M059J (cell line): ENCODE data around the gene LONRF3. TPM values are rescaled to one million over a fixed set of nuclear protein-coding genes. Genes with fewer than 3 reads are reported as not detected.
A peak's percentile ranks its signal among the peaks of the same experiment; 100 is the strongest.

Experiments
- DNase-seq: peaks from one replicate; pipeline ENCODE4 v3.0.0-alpha.2; 2012; ENCODE audit warnings: low read depth
- total RNA-seq: library from RNA; depleted of rRNA; stranded (reverse); fragments of >200 nt; shearing (Covaris generic); gene quantifications from 2 replicates; pipeline ENCODE4 v1.2.3, GENCODE V29; 2014; rRNA removed

LONRF3 gene
- 5.6 and 8.7 TPM in 2 replicates for total RNA-seq

DNA sequence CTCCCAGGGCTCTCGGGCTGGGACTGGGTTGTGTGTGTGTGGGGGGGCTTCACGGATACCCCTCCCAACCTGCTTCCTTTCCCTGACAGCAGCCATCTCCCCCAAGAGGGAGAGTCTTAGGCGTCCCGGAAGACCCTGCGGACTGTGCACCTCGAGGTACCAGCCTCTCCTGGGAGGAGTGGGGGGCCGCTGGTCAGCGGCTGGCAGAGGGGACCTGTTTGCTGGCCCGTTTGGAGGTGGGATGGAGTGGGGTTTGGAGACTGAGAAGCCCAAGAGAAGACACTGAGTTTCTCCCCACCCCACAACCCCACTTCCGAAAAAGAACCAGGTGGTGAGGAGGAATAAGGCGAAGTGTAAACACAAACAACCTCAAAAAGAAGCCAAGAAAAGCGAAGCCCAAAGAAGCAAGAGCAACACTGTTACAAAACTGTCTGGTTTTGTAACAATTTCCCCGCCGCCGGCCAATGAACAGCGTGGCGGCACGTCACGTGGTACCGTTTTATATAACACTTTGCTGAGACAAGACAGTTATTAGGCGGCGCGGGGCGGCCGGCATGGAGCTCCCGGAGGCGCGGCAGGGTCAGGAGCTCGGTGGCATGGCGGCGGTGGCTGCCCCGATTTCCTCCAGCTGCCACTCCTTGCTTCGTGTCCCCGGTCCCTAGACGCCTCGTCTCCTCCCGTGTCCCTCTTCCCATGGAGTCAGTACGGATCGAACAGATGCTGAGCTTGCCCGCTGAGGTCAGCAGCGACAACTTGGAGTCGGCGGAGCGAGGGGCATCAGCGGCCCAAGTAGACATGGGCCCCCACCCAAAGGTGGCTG, at the start of gene LONRF3:
TSS of gene LONRF3 (plus strand) at position 531 of the 820 bp plus-strand sequence. CDS start at position 694, 163 bp downstream.
- peak; percentile 81 for DNase-seq

DNA sequence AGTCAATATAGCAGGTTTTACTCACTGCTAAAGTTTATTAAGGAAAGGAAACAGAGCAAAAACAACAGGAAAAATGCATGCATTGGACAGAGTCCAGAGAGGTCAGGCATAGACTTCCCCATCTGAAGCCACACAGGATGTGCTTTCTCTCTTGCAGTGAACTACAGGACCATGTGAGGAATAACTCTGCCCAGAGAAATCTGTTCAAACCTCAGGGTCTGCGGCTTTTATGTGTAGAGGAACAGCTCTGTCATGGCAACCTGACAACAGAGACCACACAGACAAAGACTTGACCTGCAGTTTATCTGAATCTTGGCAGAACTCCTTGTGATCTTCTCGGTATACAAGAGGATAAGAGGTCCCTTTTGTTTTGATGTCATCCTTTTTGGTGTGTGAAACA, 46.3 kb upstream of the LONRF3 start:
- DNase-seq, result peak; percentile 58

GRCh38 chrX:118935352-118935751, 39.1 kb upstream of the LONRF3 start:
- no peak for DNase-seq

DNA sequence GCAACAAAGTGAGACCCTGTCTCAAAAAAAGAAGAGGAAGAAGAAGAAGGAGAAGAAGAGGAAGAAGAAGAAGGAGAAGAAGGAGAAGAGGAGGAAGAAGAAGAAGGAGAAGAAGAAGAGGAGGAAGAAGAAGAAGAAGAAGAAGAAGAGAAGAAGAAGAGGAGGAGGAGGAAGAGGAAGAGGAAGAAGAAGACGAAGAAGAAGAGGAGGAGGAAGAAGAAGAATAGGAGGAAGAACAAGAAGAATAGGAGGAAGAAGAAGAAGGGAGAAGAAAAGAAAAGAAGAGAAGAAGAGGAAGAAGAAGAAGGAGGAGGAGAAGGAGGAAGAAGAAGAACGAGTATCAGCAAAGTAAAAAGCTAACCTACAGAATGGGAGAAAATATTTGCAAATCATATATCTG, 33.3 kb upstream of the LONRF3 start:
- no peak for DNase-seq

DNA sequence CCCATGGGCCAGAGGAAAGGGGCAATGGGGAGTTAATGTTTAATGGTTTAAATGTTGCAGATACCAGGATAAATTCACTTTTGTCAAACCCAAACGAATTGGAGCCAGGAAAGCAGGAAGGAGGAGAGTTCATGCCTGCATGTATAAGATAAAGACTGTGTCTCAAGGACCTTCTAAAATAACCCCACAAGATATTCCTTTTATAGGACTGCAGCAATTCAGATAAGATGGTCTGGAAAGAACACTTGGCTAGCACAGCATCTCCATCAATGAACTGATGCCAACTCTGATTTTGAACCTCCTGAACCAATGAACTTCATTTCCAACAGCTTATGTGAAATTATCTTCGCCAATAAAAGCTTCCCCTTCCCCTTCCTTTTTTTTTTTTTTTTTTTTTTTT, 31.3 kb upstream of the LONRF3 start:
- no peak for DNase-seq

- no peak for DNase-seq
Observed at GRCh38 chrX:118945921-118946320, 28.5 kb upstream of the LONRF3 start.

- DNase-seq, result no peak
Observed at GRCh38 chrX:118948270-118948669, 26.1 kb upstream of the LONRF3 start.

DNA sequence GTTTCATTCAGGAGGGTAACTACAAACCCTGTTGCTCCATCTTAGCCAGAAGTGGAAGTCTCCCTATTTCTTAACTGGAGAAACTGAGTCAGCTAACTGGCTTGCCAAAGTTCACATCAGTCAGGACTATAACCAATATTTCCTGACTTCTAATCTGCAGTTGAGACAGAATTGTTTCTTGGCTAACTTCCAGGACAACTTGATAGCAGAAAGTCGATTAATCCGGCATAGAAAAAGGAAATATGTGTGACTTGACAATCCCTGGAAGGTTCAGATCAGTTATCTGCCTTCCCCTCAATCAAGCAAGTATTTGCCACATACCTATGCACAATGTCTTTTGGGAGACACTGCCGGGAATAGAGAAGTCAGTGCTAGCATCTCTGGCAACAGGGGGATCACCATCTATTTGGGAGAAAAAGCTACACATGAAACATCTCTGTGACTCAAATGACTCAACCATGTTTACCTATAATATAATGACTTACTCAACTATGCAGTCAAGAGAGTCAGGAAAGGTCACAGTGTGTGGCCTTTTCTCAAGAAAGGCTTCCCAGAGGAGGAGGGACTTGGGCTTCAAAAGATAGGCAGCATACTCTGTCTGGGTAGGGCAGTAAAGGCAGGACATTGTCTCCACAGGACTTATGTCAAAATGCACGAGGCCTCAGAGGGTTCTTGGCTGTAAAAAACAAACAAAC, 12.4 kb upstream of the LONRF3 start:
- peak; percentile 69 for DNase-seq

DNA sequence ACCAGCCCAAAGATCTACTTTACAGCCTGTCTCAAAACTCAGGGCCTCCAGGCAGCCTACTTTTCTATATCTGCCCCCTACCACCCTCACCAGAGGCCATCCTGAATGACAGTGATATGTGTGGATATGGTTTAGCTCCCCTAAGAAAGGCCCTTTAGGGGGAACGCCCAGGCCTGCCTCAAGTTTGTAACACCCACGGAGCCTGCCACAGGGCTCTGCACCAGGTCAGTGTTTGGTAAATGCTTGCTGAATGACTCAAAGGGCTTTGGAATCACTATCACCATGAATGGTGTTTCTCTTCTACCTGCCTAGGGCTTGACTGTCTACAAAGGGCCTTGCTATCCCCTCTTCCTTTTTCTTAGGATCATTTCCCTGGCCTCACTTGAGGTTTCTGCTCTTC, 11.3 kb upstream of the LONRF3 start:
- DNase-seq, result peak; percentile 29

DNA sequence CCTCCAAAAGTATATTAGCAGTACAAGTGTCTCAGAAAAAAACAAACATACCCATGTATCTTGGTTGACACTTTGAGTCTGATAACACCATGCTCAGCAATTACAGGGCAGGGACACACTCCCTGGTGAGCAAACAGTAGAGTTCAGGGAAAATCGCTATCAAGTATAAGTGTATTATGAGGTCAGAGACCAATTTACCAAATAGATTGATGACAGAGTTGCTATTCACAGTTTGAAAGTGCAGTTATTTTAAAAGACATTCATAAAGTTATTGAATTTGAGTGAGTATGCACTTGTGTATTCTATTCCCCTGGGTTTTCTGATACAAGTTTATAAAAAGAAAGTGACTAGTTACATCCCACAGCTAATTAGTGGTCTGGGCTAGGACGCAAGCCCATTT, 10.2 kb upstream of the LONRF3 start:
- DNase-seq, result no peak

GRCh38 chrX:118965395-118965794, 9.0 kb upstream of the LONRF3 start:
- no peak for DNase-seq

DNA sequence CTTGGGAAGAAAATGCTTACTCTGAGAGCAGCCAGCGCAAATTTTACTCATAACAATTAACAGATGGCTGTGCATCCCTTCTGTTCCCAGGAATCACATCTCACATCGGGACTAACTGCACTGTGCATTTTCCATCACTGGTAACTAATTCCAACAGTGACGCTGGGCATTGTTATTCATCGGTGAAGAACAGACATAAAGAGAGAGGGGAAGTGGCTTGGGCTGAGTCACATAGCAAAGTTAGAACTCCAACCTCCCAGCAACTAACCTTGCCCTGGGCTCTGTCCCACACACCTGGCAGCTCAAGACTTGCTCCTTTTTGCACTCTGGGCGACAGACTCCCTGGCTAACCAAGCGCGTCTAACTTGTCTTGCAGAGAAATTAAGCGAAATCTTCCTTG, 6.4 kb upstream of the LONRF3 start:
- peak; percentile 46 for DNase-seq

- no peak for DNase-seq
Observed at GRCh38 chrX:118971552-118971951, 2.9 kb upstream of the LONRF3 start.

DNA sequence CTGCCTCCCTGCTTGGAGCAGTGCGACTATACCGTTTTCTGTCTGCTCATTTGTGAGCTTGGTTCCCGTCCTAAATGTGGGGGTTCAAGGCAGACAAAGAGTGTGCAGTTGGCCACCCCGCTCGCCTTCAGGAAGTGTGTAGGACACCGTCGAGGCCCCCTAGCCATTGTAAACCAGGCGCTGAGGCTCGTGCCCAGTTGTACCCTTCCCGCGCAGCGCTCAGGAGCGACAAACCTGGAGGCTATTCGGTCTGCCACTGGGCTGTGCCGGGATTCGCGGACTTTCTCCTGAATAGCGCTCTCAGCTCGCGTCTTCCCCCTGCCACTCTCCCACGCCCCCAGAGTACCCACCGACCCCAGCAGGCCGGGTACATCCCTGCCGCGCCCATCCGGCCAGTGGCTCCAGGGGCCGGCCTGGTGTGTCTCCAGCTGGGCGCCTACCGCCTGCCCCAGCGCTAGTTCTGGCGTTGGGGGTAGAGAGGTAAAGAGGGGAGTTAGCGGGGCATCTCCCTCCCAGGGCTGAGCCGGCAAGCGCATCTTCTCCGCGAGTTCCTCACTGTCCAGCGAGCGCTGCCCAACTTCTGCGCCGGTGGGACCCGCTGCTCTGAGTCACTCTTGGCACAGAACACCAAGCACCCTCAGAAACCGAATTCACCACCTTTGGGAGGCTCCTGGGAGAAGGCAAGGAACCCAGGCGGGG, 880 bp upstream of the LONRF3 start:
- DNase-seq, result peak; percentile 34

DNA sequence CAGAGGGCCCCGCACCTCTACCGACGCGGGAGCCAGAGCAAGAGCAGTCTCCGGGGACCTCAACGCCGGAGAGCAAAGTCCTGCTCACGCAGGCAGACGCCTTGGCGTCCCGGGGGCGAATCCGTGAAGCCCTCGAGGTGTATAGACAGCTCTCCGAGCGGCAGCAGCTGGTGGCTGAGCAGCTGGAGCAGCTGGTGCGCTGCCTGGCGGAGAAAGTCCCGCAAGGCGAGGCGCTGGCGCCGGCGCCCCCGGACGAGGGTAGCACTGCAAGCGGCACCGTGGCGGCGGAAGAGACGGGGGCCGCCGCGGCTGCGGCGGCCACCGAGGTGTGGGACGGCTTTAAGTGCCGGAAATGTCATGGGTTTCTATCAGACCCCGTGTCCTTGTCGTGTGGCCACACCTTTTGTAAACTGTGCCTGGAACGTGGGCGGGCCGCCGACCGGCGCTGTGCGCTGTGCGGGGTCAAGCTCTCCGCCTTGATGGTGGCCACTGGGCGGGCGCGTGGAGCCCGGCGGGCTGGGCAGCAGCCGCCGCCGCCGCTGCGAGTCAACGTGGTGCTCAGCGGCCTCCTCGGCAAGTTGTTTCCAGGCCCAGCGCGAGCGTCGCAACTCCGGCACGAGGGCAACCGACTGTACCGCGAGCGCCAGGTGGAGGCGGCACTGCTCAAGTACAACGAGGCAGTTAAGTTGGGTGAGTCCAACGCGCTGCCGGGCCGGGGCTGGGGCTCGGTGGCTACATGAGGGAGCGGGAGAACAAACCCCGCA, 672 bp downstream of the LONRF3 start:
- peak; percentile 71 for DNase-seq

- DNase-seq, result peak; percentile 82
Observed at GRCh38 chrX:118975831-118976598, 1.6 kb downstream of the LONRF3 start.

GRCh38 chrX:118976599-118977340, 2.4 kb downstream of the LONRF3 start:
- peak; percentile 73 for DNase-seq

DNA sequence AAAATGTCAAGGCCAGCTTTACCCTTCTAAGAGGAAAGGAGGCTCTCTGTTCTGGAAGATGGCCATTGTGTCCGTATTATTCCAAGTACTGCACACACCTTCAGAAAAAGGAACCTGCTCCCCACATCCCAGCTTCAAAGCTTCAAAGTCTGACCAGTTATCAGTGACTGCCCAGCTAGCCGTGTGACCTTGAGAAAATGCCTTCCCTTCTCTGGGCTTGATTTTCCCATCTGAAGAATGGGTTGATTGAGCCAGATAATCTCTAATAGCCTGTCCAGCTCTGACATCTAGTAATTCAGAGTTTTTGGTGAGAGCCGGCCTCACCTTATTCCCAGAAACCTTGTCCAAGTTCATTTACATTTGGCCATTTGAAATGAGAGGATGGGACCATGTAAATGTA, 3.0 kb downstream of the LONRF3 start:
- no peak for DNase-seq

- DNase-seq, result peak; percentile 50
Observed at GRCh38 chrX:118978451-118978850, 4.0 kb downstream of the LONRF3 start.

GRCh38 chrX:118980761-118981160, 6.3 kb downstream of the LONRF3 start:
- DNase-seq, result no peak
